Colonic mucosa (tissue), 2 donors: ENCODE measurements around the gene GBP6. TPM values are rescaled to one million over a fixed set of nuclear protein-coding genes. Genes with fewer than 3 reads are reported as not detected.

Experiments used
- total RNA-seq, 2 donors: library from RNA; stranded (reverse); fragmentation: NEBNext Ultra II Directional in 1 of 2; extraction: Animal tissue kit (Norgen Biotek cat#: 25700) in 1 of 2; gene quantifications; one replicate each; pipeline ENCODE4 v1.2.1, GENCODE V29; 2021
- donor health status: DM: no; HTN: no; CAD: no.
- donor health status: DM: no; HTN: no; CAD: no.

The GBP6 gene
- total RNA-seq, 2 donors from 2014 or later = not detected

Other genes with a start within 250 kb of the GBP6 start
- 10 to 100 TPM; 20.1 to 81.0 TPM for gene GBP2, start 237.9 kb upstream of the GBP6 start, total RNA-seq
- gene GBP7, start 188.1 kb upstream of the GBP6 start, total RNA-seq = not detected
- gene GBP4, start 165.1 kb upstream of the GBP6 start, total RNA-seq = 1 to 10 TPM; 2.1 to 4.9 TPM
- 1 to 10 TPM; 1.3 to 3.0 TPM for gene GBP5, start 91.2 kb upstream of the GBP6 start, total RNA-seq
- 10 to 100 TPM; 14.4 to 15.0 TPM for gene LRRC8B, start 160.8 kb downstream of the GBP6 start, total RNA-seq